M059J (cell line): ENCODE measurements around the gene IL1A. TPM values are rescaled to one million over a fixed set of nuclear protein-coding genes. Genes with fewer than 3 reads are reported as not detected.

Source experiments
- DNase-seq: peaks from one replicate; pipeline ENCODE4 v3.0.0-alpha.2; 2012; ENCODE audit warnings: low read depth
- total RNA-seq: library from RNA; depleted of rRNA; stranded (reverse); fragments of >200 nt; shearing (Covaris generic); gene quantifications from 2 replicates; pipeline ENCODE4 v1.2.3, GENCODE V29; 2014

The IL1A gene
- total RNA-seq, 1 experiment from 2014 or later = 0.54 TPM

- no peak for DNase-seq
These were observed 8.1 kb upstream of the IL1A start for GRCh38 chr2:112792419-112792818.

DNA sequence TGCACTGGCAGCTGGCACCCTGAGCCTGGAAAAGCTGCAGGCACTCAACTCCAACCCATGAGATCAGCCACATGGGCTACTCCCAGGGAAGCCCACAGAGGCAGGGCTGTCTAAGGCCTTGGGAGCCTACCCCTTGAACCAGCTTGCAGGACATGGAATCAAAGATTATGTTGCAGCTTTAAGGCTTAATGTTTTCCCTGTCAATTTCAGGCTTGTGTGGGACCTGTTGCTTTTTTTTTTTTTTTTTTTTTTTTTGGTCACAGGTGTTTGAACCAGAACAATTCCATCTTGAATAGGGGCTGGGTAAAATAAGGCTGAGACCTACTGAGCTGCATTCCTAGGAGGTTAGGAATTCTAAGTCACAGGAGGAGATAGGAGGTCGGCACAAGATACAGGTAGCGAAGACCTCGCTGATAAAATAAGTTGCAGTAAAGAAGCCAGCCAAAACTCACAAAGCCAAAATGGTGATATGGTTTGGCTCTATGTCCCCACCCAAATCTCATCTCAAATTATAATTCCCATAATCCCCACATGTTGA is 7.5 kb upstream of the IL1A start:
- DNase-seq = no peak

DNA sequence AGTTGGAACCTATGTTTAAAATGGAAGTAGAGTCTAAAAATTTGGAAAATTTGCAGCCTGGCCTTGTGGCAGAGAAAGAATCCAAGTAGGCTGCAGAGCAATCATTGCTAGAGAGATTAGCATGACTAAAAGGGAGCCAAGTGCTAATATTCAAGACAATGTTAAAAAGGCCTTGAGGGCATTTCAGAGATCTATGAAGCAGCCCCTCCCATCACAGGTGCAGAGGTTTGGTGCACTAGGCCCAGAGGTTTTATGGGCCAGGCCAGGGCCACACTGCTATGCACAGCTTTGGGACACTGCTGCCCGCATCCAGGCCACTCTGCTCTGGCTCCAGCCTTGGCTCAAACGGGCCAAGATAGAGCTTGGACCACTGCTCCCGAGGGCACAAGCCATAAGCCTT is 6.7 kb upstream of the IL1A start:
- DNase-seq = no peak

DNA sequence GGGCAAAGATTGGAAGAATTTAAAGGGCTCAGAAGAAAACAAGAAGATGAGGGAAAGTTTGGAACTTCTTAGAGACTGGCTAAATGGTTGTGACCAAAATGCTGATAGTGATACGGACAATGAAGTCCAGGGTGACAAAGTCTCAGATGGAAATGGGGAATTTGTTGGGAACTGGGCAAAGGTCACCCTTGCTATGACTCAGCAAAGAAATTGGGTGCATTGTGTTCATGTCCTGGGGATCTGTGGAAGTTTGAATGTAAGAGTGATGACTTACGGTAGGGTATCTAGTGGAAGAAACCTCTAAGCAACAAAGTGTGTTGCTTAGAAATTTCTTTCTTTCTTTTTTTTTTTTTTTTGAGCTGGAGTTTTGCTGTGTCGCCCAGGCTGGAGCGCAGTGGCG is 6.0 kb upstream of the IL1A start:
- no peak for DNase-seq

- no peak for DNase-seq
These were observed 4.9 kb upstream of the IL1A start for GRCh38 chr2:112789186-112789585.

DNA sequence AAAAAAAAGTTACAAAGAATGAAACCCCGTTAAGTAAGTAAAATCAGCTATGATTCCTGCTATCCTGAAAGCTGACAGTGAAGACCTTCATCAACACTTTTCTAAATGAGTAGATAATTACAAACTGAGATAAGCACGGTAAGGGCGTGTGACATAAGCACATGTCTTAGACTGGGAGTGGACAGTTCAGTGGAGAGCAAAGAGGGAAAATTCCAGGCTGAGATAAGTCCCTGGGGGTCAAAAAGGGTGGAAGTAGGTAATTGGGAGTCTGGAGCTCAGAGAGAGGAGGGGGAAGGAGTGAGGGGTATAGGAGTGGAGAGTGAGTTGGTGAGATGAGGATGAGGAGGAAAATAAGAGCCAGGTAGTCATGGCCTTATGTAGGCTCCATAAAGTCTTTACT is 4.4 kb upstream of the IL1A start:
- no peak for DNase-seq

GRCh38 chr2:112787729-112788393 is 3.6 kb upstream of the IL1A start:
- no peak for DNase-seq

GRCh38 chr2:112787294-112787693 is 3.0 kb upstream of the IL1A start:
- DNase-seq = peak; percentile 63

DNA sequence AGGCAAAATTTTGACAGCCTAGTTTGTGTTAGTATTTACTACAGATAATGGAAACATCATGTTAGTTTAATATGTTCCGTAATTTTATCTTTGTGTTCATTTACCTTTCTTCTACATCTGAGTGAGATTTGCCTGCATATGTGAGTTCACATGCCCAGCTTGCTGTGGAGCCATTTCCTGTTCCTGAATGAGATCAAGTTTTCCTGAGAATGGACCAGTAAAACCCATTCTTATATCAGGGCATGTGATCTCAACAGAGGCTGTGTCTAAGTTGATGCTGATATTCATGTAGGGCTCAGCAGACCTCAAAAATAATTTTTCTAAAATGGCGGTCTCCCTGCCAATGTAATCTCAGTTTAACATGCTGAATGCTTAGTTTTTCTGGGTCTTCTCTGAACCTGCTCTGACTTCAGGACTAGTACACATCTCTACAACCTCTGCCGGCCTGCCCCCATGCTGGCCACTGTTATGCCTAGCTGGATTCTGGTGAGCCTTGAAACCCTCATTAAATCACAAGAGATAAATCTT is 1.0 kb downstream of the IL1A start:
- no peak for DNase-seq

DNA sequence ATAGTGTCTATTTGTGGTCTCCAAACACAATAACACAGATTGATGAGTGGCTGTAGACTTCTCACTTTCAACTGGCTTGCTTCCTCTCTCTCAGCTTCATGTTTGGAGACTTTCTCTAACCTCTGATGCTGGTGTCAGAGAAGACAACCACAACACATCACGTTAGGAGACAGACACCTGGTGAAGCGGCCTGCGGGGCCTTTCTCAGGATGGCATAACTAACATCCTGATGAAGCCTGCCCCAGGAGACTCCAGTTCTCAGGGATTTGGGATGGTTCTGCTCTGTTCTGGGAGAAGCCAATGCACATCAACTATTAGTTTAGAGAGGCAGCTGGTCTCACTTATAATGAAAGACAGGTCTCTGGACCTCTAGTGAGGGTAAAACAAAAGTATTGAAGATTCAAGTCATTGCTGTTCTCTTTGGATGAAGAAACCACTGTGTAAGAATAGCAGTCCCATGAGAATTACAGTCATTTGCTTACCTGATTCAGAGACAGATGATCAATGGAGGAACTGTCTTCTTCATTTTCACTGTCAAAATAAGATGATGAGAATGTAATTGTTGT is 2.0 kb downstream of the IL1A start:
- no peak for DNase-seq

GRCh38 chr2:112779598-112779997 is 4.7 kb downstream of the IL1A start:
- DNase-seq = no peak

GRCh38 chr2:112777036-112777435 is 7.3 kb downstream of the IL1A start:
- no peak for DNase-seq

DNA sequence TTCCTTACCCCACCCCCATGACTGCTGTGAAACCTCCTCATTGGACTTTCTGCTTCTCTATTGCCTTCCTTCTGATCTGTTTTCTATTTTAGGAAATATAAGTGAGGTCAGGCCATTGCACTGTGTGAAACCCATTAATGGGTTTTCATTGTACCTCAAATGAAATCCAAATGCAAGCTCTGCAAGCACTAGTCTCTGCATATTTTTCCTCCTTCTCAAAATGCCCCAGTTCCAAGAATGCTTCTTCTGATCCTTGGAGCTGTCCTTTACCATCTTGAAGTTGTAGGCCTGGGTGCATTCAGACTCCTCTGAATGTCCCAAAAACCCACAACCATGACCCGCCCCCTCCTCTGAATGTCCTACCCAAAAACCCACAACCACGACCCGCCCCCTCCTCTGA is 8.2 kb downstream of the IL1A start:
- no peak for DNase-seq

DNA sequence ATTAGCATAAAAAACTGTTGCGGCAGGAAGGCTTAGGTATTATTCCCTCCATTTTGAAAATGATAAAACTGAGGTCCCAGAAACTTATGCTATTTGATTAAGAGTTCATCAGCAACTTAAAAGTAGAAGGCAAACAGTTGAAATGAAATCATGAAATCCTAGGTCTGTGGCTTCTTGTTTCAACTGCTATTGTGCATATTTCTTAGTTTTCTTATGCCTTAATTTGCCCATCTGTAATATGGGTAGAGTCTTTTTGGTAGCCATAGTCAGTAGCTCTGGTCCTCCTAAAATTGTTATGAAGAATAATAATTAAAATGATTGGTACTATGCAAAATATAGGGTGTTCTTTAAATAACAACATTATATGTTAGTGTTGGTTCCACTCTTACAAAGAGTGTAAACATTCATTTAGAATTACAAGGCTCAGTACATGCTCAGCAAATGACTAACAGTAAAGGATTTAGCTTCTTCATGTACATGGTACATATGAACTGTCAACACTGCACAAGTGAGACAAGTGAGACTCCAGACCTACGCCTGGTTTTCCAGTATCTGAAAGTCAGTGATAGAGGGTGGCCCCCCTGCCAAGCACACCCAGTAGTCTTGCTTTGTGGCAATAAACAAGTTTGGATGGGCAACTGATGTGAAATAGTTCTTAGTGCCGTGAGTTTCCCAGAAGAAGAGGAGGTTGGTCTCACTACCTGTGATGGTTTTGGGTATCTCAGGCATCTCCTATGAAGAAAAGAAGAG is 9.6 kb downstream of the IL1A start:
- no peak for DNase-seq

- DNase-seq = no peak
These were observed 10.7 kb downstream of the IL1A start for GRCh38 chr2:112773556-112773955.

DNA sequence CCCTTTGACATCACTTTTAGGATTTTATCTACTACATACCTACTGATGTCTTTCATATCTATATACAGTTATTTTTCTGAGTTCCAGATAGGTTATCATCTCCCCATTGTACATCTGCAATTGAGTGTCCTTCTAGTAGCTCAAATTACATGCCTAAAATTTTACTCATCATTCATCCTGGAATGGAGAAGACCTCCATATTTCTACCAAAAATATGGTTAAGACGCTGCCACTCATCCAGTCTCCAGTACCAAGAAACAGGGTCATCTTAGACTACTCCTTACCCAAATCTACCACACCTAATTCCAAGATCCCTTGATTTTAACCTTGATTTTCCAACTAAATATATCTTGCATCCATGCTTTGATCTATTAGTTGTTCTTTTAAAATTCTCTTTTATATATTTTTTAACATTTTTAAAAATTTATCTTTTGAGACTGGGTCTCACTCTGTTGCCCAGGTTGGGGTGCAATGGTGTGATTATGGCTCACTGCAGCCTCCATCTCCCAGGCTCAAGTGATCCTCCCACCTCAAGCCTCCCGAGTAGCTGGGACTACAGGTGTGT is 11.3 kb downstream of the IL1A start:
- DNase-seq = no peak

DNA sequence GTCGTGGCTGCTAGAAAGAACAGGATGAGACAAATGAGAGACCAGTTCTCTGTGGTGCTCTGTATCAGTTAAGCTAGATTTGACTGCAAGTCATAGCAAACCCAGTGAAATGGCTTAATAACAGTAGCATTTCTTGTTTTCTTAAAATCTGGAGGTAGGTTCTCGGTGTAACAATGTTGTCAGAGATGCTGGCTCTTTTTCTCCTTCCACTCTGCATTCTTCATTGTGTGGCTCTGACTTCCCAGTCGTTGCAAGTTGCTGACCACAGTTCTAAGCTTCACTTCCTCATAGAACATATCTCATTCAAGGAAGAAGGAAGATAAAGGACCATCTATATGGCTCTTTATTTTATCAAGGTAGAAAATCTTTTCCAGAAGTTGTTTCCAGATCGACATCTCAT is 12.0 kb downstream of the IL1A start:
- DNase-seq = no peak

- peak; percentile 45 for DNase-seq
These were observed 15.9 kb downstream of the IL1A start for GRCh38 chr2:112768432-112768831.

DNA sequence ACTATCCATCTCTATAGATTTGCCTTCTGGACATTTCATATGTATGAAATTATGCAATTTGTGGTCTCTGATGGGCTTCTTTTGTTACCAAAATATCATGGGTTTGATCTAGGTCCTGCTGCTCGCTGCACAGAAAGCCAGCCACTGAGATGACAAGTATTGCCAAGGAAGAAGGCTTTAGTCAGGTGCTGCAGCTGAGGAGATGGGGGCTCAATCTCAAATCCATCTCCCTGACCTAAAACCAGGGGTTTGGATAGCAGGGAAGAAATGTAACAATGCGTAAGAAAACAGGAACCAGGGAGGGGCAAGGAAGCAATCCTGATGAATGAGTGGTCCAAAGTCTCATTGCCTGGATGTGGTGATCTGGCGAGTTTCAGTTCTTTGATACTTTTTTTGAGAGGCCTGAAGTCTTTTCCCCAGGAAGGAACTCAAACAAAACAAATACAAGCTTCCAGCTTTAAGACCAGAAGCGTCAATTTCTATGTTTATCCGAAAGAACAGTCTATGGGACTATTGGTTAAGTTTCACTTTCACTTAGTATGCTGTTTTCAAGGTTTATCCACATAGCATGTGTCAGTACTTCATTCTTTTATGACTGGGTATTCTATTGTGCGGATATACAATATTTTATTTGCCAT is 16.5 kb downstream of the IL1A start:
- no peak for DNase-seq

GRCh38 chr2:112765251-112765650 is 19.0 kb downstream of the IL1A start:
- peak; percentile 24 for DNase-seq

GRCh38 chr2:112764071-112765044 is 19.9 kb downstream of the IL1A start, which contains the start of gene CKAP2L:
Gene CKAP2L (minus strand): TSS chr2:112764609. CDS start chr2:112764598, 11 bp downstream.
- peak; percentile 98 for DNase-seq
